ENCODE data around the gene GATA2. TPM values are rescaled to one million over a fixed set of nuclear protein-coding genes. Genes with fewer than 3 reads are reported as not detected.

GATA2 gene
- total and polyA plus RNA-seq, 2 of the 13 experiments (the other 11 are each of a cell fraction or from before 2014, with no cell fraction given): 3.5 to 6.2 TPM

- TF ChIP-seq TBP (CRISPR knock-in tag; IDR thresholded peaks at IDR 0.05): no peak
Measured at GRCh38 chr3:128435561-128435960, 57.4 kb downstream of the GATA2 start (continued).

GRCh38 chr3:128435058-128435457 is 57.9 kb downstream of the GATA2 start:
- 0 out of 2 replicates have a peak, but pooled peaks cover 7% of the 10 kb centered on the region for H3K4me1 ChIP-seq (ENCODE audit: insufficient read depth, low read length)
- 14% methylated on average over 3 of the region's 6 CpGs for WGBS (ENCODE audit: low lambda C conversion rate)
- CTCF ChIA-PET (ENCODE audit: low intra/inter-chr PET ratio, low total read pairs): no interaction called here

More at GRCh38 chr3:128435058-128435457, 57.9 kb downstream of the GATA2 start:
- Histone ChIP-seq H3K9ac (ENCODE audit: insufficient read depth, low read depth, low read length) (no peak overlapping the region), H4K20me1 (ENCODE audit: insufficient read depth, low read length) (no peaks in the 10 kb centered on the region), H3K4me2 (ENCODE audit: low read depth, low read length) (no peak overlapping the region), H3K27ac (ENCODE audit: extremely low read length, insufficient read depth, low read length) (no peak overlapping the region), H3K9me3 (ENCODE audit: low read length) (no peaks in the 10 kb centered on the region), H2AFZ (ENCODE audit: low read length) (no peak overlapping the region), H3K4me3 (replicated peaks in 1 of 3; ENCODE audit: insufficient read depth in 1 of 3, low read depth in 2 of 3, low read length in 3 of 3) (no peak overlapping the region), H3K36me3 (replicated peaks in 1 of 2; ENCODE audit: control insufficient read depth in 1 of 2, insufficient read depth in 2 of 2, low read length in 2 of 2) (no peaks in the 10 kb centered on the region), H3K79me2 (ENCODE audit: insufficient read depth, low read length) (no peaks in the 10 kb centered on the region), H3K27me3 (ENCODE audit: control insufficient read depth in 1 of 2, insufficient read depth in 2 of 2, low read length in 2 of 2) (peaks cover 18 to 70% of the 10 kb centered on the region in 2 experiments)
- in situ Hi-C loops (cut with HindIII; ENCODE audit: extremely low pct_ligation_motif_present, low pct_unique_long_range_greater_than_20kb) (no loop called here), intact Hi-C loops (cut with micrococcal nuclease; ENCODE audit: unreplicated experiment) (no loop called here)
- no peak for ATAC-seq
- FAIRE-seq: no peak
- no peak for TF ChIP-seq USF2 (IDR thresholded peaks at IDR 0.05; ENCODE audit: low read depth, low read length)
- no peak for TF ChIP-seq USF2 (CRISPR knock-in tag; IDR thresholded peaks at IDR 0.05; ENCODE audit: borderline replicate concordance)
- TF ChIP-seq ZBTB37 (CRISPR knock-in tag; IDR thresholded peaks at IDR 0.05): no peak
- TF ChIP-seq PLRG1 (conservative IDR thresholded peaks at IDR 0.05): no peak
- no peak for TF ChIP-seq RNF2 (conservative IDR thresholded peaks at IDR 0.05; ENCODE audit: low read depth)
- TF ChIP-seq TSC22D2 (CRISPR knock-in tag; IDR thresholded peaks at IDR 0.05; ENCODE audit: borderline replicate concordance): no peak
- no peak for TF ChIP-seq MXD1 (CRISPR knock-in tag; IDR thresholded peaks at IDR 0.05)
- POLR2A ChIA-PET: no interaction called here
- no peak for DNase-seq (ENCODE audit: low spot score)
- BruUV-seq (replicated peaks): no TSS peak
